ENCODE data around the gene ZNF511. TPM values are rescaled to one million over a fixed set of nuclear protein-coding genes. Genes with fewer than 3 reads are reported as not detected.
A peak's percentile ranks its signal among the peaks of the same experiment; 100 is the strongest.

Gene ZNF511
- total RNA-seq, 1 donor from 2014 or later: 56.7 TPM

- Mint-ChIP-seq H3K36me3 (ENCODE audit: low read depth) (no peaks in the 10 kb centered on the region), H3K4me3 (no peak overlapping the region), H3K9me3 (peaks cover 5% of the 10 kb centered on the region), H3K27ac (no peak overlapping the region), H3K27me3 (peaks cover 46% of the 10 kb centered on the region), H3K4me1 (peaks cover 19% of the 10 kb centered on the region)
- DNase-seq (no peak), ATAC-seq (ENCODE audit: low read depth) (peak; percentile 76)
- ChIA-PET POLR2A (interaction anchor here (0.6 to 1.3 kb wide), 4 partner anchors 9 to 81 kb away, joined by 3 to 16 read pairs (median 4); partner anchors contain the start of gene FUOM), CTCF (interaction anchor here (0.8 kb wide), 1 partner anchor 181 kb away, joined by 3 read pairs; no protein-coding TSS in a partner anchor)
- TF ChIP-seq CTCF (IDR thresholded peaks at IDR 0.05): no peak
- intact Hi-C loops (cut with micrococcal nuclease): loop anchor here (10.0 kb wide), 1 partner anchor 669 kb away; no protein-coding TSS in a partner anchor
Observed at GRCh38 chr10:133324198-133324792, 15.6 kb downstream of the ZNF511 start.

DNA sequence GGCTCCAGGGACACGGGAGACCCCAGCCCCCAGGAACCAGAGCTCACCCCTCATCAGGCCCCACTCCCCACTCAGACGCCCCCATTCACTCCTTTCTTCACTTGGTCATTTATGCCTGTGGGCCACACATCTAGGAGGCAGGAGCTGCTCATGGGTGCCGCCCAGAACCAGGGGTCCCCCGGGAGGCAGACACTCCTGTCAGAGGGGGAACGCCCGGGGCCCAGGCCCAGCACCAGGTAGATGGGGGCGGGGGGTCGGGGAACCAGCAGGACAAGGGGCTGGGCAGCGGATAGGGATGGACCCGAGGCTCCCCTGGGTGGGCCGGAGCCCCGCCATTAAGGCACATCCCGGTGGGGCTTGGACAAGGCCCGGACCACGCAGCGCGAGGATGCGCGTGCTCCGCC, 16.1 kb downstream of the ZNF511 start:
- ATAC-seq (ENCODE audit: low read depth) (peak; percentile 34), DNase-seq (no peak)
- POLR2A ChIA-PET: interaction anchor here (1.0 to 1.3 kb wide), 2 partner anchors 10 to 33 kb away, joined by 5 to 16 read pairs; partner anchors contain the start of gene FUOM
- Mint-ChIP-seq H3K4me3 (no peak overlapping the region), H3K27me3 (peaks cover 46% of the 10 kb centered on the region), H3K4me1 (peaks cover 16% of the 10 kb centered on the region), H3K27ac (no peak overlapping the region), H3K9me3 (peaks cover 5% of the 10 kb centered on the region), H3K36me3 (ENCODE audit: low read depth) (no peaks in the 10 kb centered on the region)
- intact Hi-C loops (cut with micrococcal nuclease): loop anchor here (5.0 to 10.0 kb wide), 2 partner anchors 52 to 670 kb away; partner anchors contain the start of gene PAOX
- CTCF ChIA-PET: no interaction called here
- TF ChIP-seq CTCF (IDR thresholded peaks at IDR 0.05): no peak

DNA sequence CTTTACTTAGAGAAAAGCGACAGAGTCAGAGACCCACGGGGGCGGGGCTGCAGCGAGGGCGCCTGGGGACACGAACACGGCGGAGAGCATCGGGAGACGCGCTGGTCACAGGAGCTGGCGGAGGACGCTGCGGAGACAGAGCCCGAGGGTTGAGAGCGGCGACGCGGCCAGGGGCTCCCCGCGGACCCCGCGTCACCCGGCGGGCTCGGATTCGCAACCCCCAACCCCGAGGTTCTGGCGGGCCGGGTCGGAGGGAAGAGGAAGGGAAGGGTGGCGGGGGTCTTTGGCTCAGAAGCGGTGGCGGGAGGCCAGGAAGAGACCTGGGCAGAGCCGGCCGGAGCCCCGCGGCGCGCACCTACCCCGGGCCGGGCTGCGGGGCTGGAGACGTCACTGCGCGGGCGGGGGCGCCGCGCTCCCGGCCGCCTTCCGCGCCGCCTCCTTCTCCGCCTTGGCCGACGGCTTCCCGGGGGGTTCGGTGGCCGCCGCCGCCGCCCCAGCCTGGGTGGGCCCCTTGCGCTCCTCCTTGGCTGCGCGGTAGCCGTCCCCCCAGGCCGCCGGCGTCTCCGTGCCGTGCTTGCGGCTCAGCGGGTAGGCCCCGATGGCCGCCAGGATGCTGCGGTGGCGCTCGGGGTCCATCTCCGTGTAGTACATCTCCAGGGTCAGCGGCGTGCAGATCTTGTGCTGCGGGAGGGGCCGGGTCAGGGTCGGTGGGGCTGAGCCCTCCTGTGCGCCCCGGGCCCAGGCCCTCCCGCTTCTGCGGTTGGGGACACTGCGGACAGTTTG, 16.9 kb downstream of the ZNF511 start:
- CTCF ChIA-PET: no interaction called here
- Mint-ChIP-seq H3K27me3 (peaks cover 41% of the 10 kb centered on the region), H3K27ac (no peak overlapping the region), H3K4me3 (peak overlapping the region; percentile 76), H3K9me3 (peaks cover 5% of the 10 kb centered on the region), H3K36me3 (ENCODE audit: low read depth) (no peaks in the 10 kb centered on the region), H3K4me1 (peaks cover 18% of the 10 kb centered on the region)
- no peak for DNase-seq
- intact Hi-C loops (cut with micrococcal nuclease): loop anchor here (5.0 to 10.0 kb wide), 2 partner anchors 52 to 671 kb away; partner anchors contain the start of gene PAOX
- POLR2A ChIA-PET: interaction anchor here (0.6 to 1.3 kb wide), 3 partner anchors 11 to 32 kb away, joined by 4 to 16 read pairs (median 5); partner anchors contain the start of gene FUOM
- no peak for ATAC-seq (ENCODE audit: low read depth)
- no peak for TF ChIP-seq CTCF (IDR thresholded peaks at IDR 0.05)

DNA sequence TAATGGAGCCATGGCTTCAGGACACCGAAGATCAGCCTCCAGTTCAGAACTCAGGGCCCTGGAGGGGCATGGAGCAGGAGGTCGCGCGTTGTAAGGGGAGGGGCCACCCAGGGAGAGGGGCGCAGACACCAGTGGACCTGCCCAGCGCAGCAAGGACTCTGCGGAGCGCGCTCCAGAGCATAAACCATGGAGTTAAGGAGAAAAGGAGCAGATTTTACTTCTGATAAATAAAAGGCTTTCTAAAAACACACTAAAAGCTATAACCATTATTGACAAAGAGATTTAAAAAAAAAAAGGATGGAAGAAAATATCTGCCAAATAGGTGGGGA, 17.5 kb downstream of the ZNF511 start:
- no peak overlapping the region for H3K27ac Mint-ChIP-seq

More for the DNA sequence above, 17.5 kb downstream of the ZNF511 start:
- Mint-ChIP-seq H3K9me3 (peaks cover under 1% of the 10 kb centered on the region), H3K27me3 (peaks cover 41% of the 10 kb centered on the region), H3K4me3 (peak overlapping the region; percentile 61), H3K36me3 (ENCODE audit: low read depth) (no peaks in the 10 kb centered on the region), H3K4me1 (peaks cover 18% of the 10 kb centered on the region)
- no peak for DNase-seq
- intact Hi-C loops (cut with micrococcal nuclease): loop anchor here (5.0 to 10.0 kb wide), 2 partner anchors 51 to 671 kb away; partner anchors contain the start of gene PAOX
- CTCF ChIA-PET: no interaction called here
- POLR2A ChIA-PET: interaction anchor here (0.6 kb wide), 1 partner anchor 31 kb away, joined by 4 read pairs; the partner anchor contains the start of gene FUOM
- no peak for TF ChIP-seq CTCF (IDR thresholded peaks at IDR 0.05)
- ATAC-seq (ENCODE audit: low read depth): no peak

Data from activated B cell treated with CpG ODN at 0.5 μM for 24 hours (primary cell).